Chondrocyte (in vitro differentiated cells): ENCODE data around the gene EZR. TPM values are rescaled to one million over a fixed set of nuclear protein-coding genes. Genes with fewer than 3 reads are reported as not detected.
A peak's percentile ranks its signal among the peaks of the same experiment; 100 is the strongest.

Source experiments
- DNase-seq: peaks from one replicate; pipeline ENCODE4 v3.0.0; 2021; ENCODE audit warnings: mixed read lengths, low spot score
- H3K27ac Mint-ChIP-seq: one replicate; pipeline ENCODE4 v1.8.0; 2021; ENCODE audit warnings: mild to moderate bottlenecking, moderate library complexity, mixed read lengths; ENCODE audit not compliant: unreplicated experiment
- H3K27me3 Mint-ChIP-seq: 2 replicates; pipeline ENCODE4 v1.8.0; 2021; ENCODE audit warnings: low read depth, mixed read lengths
- H3K36me3 Mint-ChIP-seq: 2 replicates; pipeline ENCODE4 v1.8.0; 2021; ENCODE audit warnings: low read depth, mixed read lengths
- H3K4me1 Mint-ChIP-seq: 2 replicates; pipeline ENCODE4 v1.8.0; 2021; ENCODE audit warnings: low read depth, mild to moderate bottlenecking, mixed read lengths
- H3K4me3 Mint-ChIP-seq: one replicate; pipeline ENCODE4 v1.8.0; 2021; ENCODE audit warnings: mild to moderate bottlenecking, moderate library complexity, mixed read lengths; ENCODE audit not compliant: unreplicated experiment
- H3K9me3 Mint-ChIP-seq: 2 replicates; pipeline ENCODE4 v1.8.0; 2021; ENCODE audit warnings: low read depth, mixed read lengths
- CTCF ChIP-seq: fragments of 200-600 bp; sonication (generic); IDR thresholded peaks from 2 replicates; pipeline ENCODE4 v1.5.0; 2021; ENCODE audit warnings: antibody characterized with exemption, mild to moderate bottlenecking, moderate library complexity
- total RNA-seq: library from RNA; stranded (reverse); gene quantifications from 3 replicates; pipeline ENCODE4 v1.2.1, GENCODE V29; 2021

The EZR gene
- total RNA-seq, 1 donor from 2014 or later = 71.5 TPM

GRCh38 chr6:158816329-158816728, 2.8 kb downstream of the EZR start:
- DNase-seq = no peak
- H3K36me3 Mint-ChIP-seq = peaks cover 8% of the 10 kb centered on the region
- no peaks in the 10 kb centered on the region for H3K9me3 Mint-ChIP-seq
- peak overlapping the region; percentile 97 for H3K27ac Mint-ChIP-seq
- H3K4me1 Mint-ChIP-seq = peaks cover 52% of the 10 kb centered on the region
- no peak for TF ChIP-seq CTCF
- H3K27me3 Mint-ChIP-seq = no peaks in the 10 kb centered on the region
- H3K4me3 Mint-ChIP-seq = peak overlapping the region; percentile 98

- peaks cover 8% of the 10 kb centered on the region for H3K36me3 Mint-ChIP-seq
- H3K4me1 Mint-ChIP-seq = peaks cover 52% of the 10 kb centered on the region
- H3K4me3 Mint-ChIP-seq = peak overlapping the region; percentile 98
- no peaks in the 10 kb centered on the region for H3K9me3 Mint-ChIP-seq
- H3K27ac Mint-ChIP-seq = peak overlapping the region; percentile 1
- TF ChIP-seq CTCF = no peak
- DNase-seq = no peak
- H3K27me3 Mint-ChIP-seq = no peaks in the 10 kb centered on the region
Observed at GRCh38 chr6:158815907-158816306, 3.3 kb downstream of the EZR start.

GRCh38 chr6:158815379-158815724, 3.8 kb downstream of the EZR start:
- Mint-ChIP-seq H3K9me3 (no peaks in the 10 kb centered on the region), H3K4me1 (peaks cover 55% of the 10 kb centered on the region), H3K27me3 (no peaks in the 10 kb centered on the region), H3K27ac (peak overlapping the region; percentile 46), H3K4me3 (peak overlapping the region; percentile 98), H3K36me3 (peaks cover 8% of the 10 kb centered on the region)
- no peak for DNase-seq
- TF ChIP-seq CTCF = no peak

- no peak overlapping the region for H3K27ac Mint-ChIP-seq
- peaks cover 58% of the 10 kb centered on the region for H3K4me1 Mint-ChIP-seq
- no peak for DNase-seq
- no peaks in the 10 kb centered on the region for H3K9me3 Mint-ChIP-seq
- peaks cover 8% of the 10 kb centered on the region for H3K36me3 Mint-ChIP-seq
- no peak for TF ChIP-seq CTCF
- no peak overlapping the region for H3K4me3 Mint-ChIP-seq
- no peaks in the 10 kb centered on the region for H3K27me3 Mint-ChIP-seq
Observed at GRCh38 chr6:158813032-158813431, 6.1 kb downstream of the EZR start.

- Mint-ChIP-seq H3K36me3 (peaks cover 8% of the 10 kb centered on the region), H3K27ac (no peak overlapping the region), H3K4me1 (peaks cover 54% of the 10 kb centered on the region), H3K27me3 (no peaks in the 10 kb centered on the region), H3K9me3 (no peaks in the 10 kb centered on the region), H3K4me3 (no peak overlapping the region)
- no peak for DNase-seq
- TF ChIP-seq CTCF = no peak
Observed at GRCh38 chr6:158812611-158813010, 6.6 kb downstream of the EZR start.
